HG02588 (cell line): ENCODE results near the gene CNTN5.

Source experiments
- ATAC-seq: cut with Tn5 transposase; IDR thresholded peaks from one replicate; pipeline ENCODE4 v1.9.1; 2021; ENCODE audit warnings: mild to moderate bottlenecking, moderate library complexity; ENCODE audit not compliant: unreplicated experiment

The CNTN5 gene

DNA sequence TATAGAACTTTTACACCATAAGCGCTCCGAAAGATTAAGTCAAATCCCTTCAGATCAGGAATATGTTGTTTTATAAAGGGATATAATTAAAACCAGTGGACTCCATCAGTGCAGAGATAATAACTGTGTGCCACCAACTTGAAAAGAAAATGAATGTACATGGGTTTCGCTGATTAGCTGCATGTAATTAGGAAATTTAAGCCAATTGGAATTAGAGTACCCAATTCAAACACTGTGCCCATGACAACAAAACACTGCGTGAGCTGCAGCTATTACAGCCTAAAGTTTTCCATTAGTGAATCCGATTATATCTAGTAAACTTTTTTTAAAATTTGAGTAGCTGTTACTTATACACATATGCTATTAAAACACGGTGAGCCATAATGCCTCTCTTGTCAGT, 1274.0 kb downstream of the CNTN5 start:
- ATAC-seq: no peak

DNA sequence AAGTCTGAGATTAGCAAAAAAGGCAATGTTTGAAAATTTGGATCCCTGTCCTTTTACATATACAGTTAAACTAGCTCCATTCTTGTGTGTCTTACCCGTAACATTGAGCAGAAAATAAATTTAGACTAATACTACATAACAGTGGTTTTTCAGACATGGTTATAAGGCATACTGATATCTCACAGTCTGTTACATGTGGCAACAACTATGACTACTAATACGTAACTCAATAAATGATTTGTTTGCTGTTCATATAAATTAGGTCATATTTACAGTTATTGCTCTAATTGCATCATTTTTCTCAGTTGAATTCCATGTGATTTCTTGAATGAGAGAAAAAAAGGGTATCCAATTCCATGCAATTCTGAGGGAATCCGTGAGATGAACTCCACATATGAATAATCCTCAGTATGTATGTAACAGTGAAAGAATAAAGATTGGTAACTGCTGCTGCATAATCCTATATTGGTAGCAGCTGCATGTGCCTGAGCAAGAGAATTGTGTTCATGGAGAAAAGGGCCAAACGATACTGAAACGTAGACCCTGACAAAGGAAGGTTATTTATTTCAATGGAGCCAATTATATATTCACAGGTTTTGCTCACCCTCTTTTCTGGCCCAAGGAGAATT, 1275.4 kb downstream of the CNTN5 start:
- no peak for ATAC-seq

DNA sequence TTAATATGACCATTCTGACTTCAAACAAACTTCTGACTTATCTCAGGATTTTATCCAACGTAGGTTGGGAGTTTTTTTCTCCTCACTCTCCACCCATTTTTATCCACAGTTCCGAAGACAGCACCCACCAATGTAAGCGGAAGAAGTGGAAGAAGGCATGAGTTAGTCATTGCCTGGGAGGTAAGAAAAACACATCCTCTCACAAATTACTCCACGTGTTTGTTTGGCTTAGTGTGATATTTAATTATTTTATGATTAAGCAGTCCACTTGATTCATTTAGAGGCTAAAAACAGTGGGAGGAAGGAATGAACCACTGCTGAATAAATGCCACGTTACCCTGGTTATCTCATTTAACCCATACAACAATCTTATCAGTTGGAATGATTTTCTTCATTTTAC, 1276.8 kb downstream of the CNTN5 start:
- ATAC-seq: no peak

- no peak for ATAC-seq
Observed at GRCh38 chr11:100302824-100303223, 1282.1 kb downstream of the CNTN5 start.

GRCh38 chr11:100303897-100304296, 1283.1 kb downstream of the CNTN5 start:
- ATAC-seq: no peak

DNA sequence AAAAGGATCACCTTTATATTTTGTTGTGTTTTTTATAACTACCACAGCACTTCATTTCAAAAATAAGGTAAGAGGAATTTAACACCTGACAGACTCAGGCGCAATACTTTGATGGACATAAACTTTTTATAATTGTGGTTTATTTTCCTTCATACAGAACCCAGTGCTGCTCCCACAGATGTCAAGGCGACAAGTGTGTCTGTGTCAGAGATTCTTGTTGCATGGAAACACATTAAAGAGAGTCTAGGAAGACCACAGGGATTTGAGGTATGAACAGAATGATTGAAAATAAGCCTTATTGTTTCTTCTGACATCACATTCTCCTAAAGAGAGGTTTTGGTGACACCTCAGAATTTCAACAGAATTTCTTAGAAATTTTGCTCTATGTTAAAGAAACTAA, 1287.5 kb downstream of the CNTN5 start:
- no peak for ATAC-seq

GRCh38 chr11:100315946-100316345, 1295.2 kb downstream of the CNTN5 start:
- ATAC-seq: no peak

GRCh38 chr11:100316952-100317351, 1296.2 kb downstream of the CNTN5 start:
- ATAC-seq: no peak

GRCh38 chr11:100319691-100320090, 1298.9 kb downstream of the CNTN5 start:
- ATAC-seq: no peak

DNA sequence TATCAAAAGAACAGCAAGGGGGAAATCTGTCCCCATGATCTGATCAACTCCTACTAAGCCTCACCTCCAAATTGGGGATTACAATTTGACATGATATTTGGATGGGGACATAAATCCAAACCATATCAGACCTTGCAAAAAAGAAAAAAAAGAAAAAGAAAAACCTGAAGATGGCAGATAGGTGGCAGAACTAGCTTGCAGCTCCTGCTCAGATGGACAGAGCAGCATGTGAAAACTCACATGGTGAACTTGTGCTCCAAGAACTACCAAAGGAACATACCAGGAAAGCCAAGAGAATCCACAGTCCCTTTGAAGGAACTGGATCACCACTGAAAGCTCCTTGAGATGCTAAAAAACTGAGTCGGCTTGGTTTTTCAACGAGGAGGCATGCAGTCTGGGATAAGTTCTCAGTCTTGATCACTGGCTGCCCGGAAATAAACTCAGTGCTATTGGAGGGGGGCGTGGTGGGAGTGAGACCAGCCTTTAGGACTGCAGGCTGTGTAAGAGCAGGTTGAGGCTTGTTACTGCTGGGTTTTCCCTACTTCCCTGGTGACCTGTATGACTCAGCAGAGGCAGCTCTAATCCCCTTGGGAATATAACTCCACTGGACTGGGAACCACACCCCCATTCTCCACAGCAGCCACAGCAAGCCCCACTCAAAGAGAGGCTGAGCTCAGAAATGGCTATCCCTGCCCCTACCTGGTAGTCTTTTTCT, 1308.0 kb downstream of the CNTN5 start:
- no peak for ATAC-seq

- ATAC-seq: no peak
Observed at GRCh38 chr11:100329352-100329751, 1308.6 kb downstream of the CNTN5 start.

DNA sequence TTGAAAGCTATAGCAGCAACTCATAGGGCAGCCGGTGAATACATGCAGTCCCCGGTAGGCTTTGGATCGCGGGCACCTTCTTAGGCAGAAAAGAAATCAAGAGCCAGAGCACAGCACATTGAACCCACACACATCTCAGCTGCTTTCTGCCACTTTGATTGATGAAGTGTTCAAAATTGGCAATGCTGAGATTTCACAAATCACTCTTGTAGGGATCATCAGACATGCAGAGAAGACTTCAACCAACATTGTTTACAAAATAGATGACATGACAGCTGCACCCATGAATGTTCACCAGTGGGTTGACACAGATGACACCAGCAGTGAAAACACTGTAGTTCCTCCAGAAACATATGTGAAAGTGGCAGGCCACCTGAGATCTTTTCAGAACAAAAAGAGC, 1316.1 kb downstream of the CNTN5 start:
- no peak for ATAC-seq

GRCh38 chr11:100338144-100338840, 1317.5 kb downstream of the CNTN5 start:
- no peak for ATAC-seq

DNA sequence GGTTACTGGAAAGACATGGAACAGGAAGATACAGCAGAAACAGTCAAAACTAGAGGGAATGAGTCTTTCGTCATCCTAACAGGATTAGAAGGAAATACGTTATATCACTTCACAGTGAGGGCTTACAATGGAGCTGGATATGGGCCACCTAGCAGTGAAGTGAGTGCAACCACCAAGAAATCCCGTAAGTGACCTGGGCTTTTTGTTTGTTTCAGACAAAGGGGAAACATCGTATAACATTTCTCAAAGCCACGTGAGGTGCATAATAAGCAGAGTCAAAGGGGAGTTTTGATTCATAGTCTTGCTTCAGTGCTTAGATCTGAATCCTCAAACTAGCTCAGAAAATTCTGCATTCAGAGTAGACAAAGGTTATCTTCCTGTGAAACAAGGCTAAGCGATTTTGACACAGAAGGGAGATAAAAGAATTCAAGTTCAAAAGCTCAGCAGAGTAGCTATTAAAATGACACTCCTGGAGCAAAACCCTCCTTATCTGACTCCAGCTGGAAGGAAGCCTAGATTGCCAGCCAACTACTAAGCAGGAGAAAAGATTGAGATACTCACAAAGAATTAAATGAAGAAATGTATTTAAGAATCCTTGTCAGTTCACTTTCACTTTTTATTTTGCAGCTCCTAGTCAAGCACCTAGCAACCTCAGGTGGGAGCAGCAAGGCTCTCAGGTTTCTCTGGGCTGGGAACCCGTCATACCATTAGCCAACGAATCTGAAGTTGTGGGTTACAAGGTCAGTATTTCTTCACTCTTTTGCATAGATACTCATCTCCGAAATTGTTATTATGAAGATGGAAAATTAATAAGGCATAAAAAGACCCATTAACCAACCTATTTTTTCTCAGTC, 1319.9 kb downstream of the CNTN5 start:
- no peak for ATAC-seq

- no peak for ATAC-seq
Observed at GRCh38 chr11:100353083-100353482, 1332.3 kb downstream of the CNTN5 start.

DNA sequence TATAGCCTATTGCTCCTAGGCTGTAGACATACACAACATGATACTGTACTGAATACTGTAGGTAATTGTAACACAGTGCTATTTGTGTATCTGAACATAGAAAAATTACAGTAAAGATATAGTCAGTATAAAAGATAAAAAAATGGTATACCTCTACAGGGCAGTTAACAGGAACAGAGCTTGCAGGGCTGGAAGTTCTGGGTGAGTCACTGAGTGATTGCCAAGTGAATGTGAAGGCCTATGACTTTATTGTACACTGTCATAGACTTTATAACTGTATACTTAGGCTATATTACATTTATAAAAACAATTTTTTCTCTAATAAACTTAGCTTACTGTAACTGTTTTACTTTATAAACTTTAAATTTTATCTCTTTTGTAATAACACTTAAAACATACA, 1334.0 kb downstream of the CNTN5 start:
- no peak for ATAC-seq

DNA sequence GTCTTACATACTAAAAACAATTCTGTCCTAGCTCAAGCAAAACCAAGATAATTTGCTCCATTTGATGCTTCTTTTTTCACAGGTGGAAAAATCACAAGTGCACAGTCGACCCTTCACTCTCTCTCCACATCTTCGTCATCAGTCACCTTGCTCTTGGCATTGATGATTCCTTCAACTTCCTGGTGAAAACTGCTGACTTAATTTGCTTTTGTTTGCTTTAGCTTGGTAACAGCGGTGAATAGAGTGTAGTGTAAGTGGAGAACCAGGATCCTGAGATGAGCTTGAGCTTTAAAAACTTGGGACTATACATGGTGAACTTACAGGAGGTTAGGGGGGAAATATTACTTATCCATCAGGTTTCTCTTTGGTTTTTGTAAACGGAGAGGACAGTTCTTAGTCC, 1335.3 kb downstream of the CNTN5 start:
- ATAC-seq: no peak

DNA sequence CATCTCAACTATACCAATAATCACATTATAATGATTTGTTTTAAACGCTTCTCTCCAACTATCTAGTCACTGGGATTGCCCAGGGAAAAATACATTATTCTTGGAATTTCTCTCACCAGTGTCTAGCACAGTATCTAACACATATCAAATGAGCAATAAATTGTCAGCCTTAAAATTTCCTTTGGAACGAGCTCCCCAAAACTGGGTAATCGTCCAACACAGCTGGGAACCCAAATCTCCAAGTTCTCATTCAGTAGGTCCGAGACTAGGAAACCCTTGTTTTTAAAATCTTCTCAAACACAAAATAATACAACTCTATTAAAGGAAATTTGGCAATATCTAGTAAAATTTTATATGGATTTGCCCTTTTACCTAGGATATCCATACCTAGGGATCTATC, 1338.5 kb downstream of the CNTN5 start:
- no peak for ATAC-seq

DNA sequence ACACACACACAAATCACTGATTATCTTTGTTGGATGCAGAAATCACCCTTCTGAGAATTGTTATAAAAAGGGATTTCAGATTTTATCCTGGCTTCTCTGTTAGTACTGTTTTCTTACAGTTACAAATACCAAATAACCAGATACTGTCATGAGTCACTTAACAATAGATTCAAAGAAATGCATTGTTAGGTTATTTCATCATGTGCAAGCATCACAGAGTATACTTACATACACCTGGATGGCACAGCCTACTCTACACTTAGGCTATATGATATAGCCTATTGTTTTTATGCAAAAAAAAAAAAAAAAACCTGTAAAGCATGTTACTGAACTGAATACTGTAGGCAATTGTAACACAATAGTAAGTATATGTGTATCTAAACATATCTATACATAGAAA, 1347.1 kb downstream of the CNTN5 start:
- ATAC-seq: no peak

GRCh38 chr11:100383357-100383865, 1362.7 kb downstream of the CNTN5 start:
- ATAC-seq: no peak

GRCh38 chr11:100396266-100396665, 1375.5 kb downstream of the CNTN5 start:
- ATAC-seq: no peak
